HG03097 (cell line): Measurements from ENCODE around the gene MX2.

ENCODE experiments used
- ATAC-seq: cut with Tn5 transposase; IDR thresholded peaks from one replicate; pipeline ENCODE4 v1.9.1; 2021; ENCODE audit not compliant: unreplicated experiment, low FRiP score

MX2 gene

DNA sequence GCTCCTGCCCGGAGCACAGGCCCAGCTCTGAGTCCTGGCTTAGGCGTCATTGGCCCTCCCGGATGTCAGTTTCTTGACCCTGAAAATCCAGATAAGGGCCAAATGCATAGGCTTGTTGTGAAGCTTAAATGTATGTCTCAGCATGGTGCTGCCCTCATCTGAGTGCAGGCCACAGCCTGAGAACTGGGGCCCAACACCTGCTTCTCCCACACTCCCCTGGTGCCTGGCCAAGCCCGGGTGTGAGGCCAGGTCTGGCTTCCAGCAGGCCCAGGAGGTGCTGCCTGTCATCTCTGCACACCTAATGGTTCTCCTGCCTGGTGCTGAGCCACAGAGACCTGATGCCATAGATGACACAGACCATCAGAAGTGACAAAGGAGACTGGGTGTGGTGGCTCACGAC, 14.0 kb downstream of the MX2 start:
- ATAC-seq, result no peak

DNA sequence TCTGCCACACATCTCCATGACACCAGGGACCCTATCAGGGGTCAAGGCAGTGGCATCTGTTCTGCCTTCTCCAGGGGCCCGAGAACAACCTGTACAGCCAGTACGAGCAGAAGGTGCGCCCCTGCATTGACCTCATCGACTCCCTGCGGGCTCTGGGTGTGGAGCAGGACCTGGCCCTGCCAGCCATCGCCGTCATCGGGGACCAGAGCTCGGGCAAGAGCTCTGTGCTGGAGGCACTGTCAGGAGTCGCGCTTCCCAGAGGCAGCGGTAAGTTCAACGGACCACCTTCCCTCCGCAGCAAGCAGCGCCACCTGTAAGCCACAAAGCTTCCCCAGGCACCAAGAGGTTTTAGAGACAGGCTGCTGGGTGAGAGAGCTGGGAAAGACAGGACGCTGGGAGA, 15.9 kb downstream of the MX2 start:
- ATAC-seq, result no peak

DNA sequence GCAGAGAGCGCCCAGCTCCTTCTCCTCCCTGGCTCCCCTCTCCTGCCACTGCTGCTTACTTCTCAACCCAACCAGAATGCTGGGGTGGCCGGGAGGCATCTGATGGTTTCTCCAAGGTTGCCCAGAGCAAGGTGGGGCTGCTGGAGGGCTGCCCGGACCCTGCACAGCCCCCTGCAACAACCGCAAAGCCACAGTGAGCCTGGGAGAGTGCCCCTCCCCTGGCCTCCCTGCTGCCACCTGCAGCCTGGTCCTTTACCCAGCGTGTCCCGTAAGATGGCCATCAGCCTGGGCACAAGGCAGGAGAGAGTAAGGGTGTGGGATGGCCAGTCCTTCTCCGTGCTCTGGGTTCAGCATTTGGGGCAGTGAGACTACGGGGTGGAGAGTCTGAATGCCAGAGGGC, 17.0 kb downstream of the MX2 start:
- ATAC-seq, result no peak

DNA sequence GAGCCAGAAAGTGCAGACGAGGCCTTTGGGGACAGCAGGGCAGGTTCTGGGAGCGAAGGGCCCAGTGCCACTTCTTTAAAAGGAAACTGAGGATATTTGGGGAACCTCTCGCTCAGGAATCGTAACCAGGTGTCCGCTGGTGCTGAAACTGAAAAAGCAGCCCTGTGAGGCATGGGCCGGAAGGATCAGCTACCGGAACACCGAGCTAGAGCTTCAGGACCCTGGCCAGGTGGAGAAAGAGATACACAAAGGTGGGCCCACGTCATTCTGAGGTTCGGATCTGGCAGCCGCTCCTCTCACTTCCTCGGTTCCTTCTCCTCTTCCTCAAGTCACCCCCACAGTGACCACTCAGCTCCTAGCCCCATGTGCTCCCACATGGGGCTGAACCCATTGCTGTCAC, 18.1 kb downstream of the MX2 start:
- ATAC-seq, result no peak

DNA sequence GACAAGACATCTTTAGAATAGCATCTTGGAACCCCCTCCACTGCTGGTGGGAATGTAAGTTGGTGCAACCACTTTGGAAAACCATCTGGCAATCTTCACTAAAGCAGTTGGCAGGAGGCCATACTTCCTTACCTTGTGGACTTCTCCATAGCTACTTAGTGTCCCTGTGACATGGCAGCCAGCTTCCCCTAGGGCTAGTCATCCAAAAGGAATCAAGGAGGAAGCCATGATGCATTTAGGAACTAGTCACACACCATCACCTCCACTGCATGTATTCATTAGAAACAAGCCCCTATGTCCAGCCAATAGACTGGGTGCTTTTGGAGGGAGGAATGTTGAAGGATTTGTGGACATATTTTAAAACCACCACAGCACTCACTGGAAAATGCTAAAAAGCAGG, 19.9 kb downstream of the MX2 start:
- no peak for ATAC-seq

DNA sequence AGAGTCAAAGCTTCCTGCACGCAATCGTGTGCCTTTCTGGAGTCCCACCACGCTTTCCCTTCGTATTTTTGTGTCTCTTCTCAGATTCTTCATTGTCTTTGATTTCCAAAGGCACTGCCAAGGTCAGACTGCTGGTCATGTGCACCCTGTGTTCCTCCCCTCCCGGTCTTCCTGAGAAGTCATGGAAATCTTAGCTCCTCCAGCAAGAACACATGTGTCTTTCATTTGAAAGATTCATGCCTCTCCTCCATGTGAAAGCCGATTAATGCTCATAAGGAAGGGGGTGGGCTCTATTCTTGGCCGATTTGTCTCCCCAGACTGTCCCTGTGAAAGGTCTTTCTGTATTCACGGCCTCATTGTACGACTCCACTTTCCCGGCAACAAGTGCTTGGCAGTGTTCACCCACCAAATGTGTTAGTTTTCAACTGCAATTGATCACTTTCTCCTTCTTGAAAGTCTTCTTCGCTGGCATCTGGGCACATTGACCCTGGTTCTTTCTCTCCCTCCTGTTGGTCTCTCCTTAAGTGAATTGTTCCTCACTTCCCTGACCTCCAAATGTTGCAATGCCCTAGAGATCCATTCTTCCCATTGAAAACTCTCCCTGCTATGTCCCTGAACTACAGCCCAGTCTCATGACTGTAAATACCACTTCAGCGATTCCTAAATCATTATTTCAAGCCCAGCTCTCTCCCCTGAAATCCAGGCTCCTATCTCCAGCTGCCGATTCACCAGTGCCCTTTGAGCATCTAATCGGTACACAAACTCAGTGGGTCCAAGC, 25.4 kb downstream of the MX2 start:
- no peak for ATAC-seq

DNA sequence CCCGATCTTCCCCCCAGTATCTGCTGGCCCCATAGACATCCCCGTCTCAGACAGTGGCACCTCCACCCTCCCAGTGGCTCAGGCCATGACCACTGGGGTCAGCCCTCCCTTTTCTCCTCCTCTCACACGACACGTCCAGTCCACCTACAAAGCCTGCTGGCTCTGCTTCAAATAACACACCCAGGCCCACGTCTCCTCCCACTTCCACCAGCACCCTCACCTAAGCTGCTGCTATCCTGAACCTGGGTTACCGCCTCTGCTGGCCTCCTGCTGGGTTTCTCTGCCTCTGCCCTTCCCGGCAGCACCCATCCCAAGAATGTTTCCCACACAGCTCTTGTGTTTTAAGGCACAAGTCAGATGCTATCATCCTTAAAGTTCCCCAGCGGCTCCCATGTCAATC, 26.0 kb downstream of the MX2 start:
- no peak for ATAC-seq

DNA sequence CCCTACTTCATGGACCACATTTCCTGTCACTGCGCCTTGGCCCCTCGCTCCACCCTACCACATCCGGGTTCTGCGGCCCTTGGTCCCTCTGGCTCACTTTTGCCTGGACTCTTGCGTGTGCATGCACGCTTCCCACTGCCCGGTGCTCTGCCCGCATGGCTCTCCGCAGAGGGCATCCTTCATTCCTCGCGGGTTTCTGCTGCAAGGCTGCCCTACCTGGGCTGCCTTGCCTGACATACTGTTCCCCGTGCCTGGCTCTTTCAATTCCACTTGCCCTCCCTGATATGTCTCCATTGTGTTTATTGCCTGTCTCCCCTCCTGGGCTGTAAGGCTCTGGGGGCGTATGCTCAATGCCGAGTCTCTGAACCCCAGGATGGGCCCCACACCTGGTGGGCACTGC, 26.4 kb downstream of the MX2 start:
- no peak for ATAC-seq

DNA sequence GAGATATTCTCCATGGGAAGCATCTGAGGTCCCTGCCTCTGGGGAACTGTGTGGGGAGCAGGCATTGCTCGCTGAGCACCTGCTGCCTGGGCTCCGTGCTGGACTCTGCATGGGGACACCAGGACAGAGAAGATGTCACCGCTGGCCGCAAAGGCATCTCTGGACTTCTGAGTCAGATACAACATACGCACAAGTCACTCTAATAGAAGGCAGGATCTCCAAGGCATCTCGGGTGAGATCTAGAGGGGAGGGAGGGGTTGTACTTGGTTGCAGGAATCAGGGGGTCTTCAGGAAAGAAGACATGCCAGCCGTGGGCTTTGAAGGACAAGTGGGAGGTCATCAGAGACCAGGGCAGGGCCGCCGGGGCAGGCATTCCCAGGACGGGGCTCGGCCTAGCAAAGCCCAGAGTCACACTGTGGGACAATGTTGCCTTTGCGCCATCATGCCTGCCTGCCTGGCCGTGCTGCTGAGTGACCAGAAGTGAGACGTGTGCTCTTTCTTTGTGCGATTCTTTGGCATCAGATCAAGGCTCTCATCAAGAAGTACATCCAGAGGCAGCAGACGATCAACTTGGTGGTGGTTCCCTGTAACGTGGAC, 28.3 kb downstream of the MX2 start:
- ATAC-seq, result no peak

DNA sequence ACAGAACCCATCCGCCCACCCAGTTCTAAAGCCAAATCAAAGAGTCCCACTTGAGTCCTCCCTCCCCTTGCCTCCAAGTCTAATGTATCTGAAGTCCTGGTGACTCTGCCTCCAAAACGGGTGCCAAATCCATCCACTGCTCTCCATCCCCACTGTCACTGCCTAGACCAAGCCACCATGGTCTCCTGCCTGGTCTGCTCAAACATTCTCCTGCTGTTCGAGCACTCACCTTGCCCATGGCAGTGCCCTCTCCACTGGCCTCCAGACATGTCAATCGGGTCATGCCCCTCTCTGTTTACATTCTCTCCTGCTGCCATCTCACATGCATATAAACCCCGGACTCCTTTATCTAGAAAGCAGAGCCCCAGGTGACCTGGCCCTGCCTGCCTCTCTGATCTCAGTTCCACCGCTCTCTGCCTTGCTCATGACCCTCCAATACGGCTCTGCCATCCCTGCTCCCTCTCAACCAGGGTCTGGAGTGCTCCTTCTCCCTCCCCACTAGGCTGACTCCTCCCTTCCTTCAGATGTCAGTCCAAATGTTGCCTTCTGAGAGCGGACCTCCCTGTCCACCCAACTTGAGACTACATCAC, 32.1 kb downstream of the MX2 start:
- no peak for ATAC-seq

DNA sequence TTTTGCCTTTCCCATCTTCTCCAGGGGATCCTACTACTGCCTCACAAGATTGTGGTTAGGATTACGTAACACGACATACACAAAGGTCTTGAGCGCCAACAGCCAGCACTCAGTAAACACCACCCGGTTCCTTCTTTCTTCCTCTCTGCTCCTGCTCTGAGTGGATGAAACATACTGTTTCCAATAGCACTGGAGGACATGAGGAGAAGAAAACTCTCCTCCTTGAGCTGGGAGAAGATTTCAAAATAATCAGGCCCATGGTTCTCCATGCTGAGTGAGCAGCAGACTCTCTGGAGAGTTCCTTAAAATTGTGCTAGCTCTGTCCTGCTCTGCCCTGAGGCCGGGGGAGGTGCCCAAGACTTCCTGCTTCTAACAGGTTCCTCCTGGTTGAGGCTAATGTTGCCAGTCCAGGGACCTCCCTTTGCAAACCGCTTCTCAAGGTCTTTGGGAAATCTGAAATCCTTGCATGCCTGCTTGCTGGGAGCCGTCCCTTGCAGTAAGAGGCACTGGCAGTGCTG, 34.8 kb downstream of the MX2 start:
- ATAC-seq, result no peak

DNA sequence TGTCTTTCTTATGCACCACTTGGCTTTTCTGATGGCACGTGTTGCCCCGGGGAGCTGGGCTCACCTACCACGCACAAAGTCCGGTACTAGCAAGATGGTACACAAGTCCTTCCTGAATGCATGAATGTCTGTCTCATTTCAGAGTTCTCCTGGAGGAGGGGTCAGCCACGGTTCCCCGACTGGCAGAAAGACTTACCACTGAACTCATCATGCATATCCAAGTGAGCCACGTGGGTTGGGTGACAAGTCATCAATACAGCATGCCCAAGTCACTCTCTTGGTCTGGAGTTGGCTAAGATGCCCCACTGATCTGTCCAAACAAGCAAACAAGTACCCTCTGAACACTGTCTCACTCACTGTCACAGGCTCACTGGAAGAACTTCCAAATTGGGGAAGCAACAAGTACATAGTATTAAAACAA, 35.7 kb downstream of the MX2 start:
- ATAC-seq, result no peak

DNA sequence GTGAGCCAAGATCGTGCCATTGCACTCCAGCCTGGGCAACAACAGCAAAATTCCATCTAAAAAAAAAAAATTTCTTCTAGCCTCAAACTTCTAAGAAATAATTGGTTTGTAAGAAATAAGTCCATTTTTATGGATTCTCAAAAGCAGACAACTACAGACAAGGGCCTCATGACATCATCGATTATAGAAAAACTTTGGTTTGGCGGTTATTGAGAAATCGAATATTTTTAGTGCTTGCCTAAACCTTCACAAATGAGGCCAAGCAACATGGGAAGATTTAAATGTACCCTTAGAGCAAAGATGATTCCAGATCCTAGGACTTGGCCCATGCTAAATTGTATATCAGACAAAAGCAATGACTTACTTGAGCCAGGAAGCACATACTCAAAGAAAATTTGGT, 36.4 kb downstream of the MX2 start:
- ATAC-seq, result no peak

DNA sequence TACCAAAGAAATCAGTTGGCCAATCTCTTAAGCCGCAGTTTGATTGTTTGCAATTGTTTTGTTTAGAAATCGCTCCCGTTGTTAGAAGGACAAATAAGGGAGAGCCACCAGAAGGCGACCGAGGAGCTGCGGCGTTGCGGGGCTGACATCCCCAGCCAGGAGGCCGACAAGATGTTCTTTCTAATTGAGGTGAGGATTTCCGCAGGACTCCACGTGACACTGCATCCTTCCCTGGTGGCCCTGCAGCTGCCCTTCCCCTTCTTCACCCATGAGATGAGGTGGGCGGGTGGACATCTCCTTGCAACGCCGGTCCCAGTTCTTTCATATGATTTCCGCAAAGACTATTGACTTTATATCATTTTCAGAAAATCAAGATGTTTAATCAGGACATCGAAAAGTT, 37.0 kb downstream of the MX2 start:
- no peak for ATAC-seq

DNA sequence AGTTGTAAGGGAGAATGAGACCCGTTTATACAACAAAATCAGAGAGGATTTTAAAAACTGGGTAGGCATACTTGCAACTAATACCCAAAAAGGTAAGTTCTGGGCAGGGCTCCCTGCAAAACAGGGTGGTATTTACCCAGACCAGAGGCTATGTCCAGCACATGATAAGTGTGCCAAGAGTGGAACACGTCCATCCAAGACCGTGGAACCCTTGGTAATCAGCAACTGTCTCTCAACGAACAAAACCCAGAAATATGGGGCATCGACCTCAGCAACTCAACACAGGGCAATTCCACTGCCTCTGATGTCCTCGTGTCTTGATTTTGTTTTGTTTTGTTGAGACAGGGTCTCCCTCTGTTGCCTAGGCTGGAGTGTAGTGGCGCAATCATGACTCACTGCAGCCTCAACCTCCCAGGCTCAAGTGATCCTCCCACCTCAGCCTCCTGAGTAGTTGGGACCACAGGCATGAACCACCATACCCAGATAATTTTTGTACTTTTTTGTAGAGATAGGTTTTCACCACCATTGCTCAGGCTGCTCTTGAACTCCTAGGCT, 37.5 kb downstream of the MX2 start:
- ATAC-seq, result no peak

DNA sequence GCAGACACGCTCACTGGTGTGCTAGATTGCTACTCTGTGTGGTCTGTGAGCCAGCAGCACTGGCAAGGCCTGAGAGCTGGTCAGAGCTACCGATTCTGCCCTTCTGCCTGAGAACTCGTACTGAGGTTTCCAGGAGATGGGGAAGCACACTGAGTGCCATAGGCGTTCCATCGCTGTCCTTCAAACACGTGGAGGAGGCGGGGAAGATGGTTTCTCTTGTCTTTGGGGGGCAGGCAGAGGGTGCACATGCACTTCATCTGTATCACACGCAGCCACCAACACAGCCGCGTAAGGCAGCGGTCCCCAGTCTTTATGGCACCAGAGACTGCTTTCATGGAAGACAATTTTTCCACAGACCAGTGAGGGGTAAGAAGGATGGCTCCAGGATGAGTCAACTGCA, 40.4 kb downstream of the MX2 start:
- no peak for ATAC-seq

DNA sequence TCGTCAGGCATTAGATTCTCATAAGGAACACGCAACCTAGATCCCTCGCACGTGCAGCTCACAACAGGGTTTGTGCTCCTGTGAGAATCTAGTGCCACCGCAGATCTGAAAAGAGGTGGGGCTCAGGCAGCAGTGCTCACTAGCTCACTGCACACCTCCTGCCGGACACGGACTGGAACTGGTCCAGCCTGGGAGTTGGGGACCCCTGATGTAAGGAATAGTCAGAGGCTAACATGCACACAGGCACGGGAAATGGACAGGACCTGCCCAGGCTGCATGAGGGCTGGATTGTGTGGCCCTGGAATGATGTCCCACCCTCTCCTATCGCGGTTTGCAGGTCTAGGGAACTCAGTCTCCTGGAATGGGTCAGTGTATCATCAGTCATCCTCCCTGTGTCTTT, 41.0 kb downstream of the MX2 start:
- ATAC-seq, result no peak

DNA sequence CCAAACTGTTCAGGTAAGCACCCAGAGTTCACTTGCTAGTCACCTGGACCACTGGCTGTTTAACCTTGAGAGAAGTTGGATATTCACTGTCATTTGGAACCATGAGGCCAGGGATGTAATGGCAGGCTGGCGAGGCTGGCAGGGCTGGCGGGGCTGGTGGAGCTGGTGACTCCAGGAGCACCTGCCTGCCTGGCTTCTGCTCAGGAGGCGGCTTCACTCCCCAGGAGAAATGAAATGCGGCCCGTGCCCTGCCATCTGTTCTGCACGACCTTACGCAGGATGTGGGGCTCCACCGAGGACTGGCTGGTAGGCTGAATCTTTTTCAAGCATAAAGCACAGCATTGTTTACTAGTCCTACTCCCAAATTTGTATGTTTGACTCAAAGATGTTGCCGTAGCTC, 41.5 kb downstream of the MX2 start:
- ATAC-seq, result no peak

DNA sequence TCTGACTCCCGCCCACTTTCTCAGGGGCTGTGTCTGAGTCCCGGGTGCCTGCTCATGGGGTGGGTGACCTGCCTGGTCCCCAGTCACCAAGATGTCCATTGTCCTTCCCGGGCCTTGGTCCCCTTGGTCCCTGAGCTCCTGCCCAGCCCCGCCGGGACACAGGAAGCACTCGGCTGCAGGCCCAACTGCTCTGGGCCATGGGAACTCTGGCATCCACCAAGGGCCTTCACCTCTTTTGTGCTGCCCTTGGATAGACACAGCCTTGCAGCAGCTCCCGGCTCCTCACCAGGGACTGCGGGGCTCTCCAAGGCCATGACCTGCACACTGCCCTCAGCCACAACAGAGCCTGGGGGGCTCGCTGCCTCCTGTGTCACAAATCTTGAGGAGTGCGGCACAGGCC, 42.1 kb downstream of the MX2 start:
- ATAC-seq, result no peak

DNA sequence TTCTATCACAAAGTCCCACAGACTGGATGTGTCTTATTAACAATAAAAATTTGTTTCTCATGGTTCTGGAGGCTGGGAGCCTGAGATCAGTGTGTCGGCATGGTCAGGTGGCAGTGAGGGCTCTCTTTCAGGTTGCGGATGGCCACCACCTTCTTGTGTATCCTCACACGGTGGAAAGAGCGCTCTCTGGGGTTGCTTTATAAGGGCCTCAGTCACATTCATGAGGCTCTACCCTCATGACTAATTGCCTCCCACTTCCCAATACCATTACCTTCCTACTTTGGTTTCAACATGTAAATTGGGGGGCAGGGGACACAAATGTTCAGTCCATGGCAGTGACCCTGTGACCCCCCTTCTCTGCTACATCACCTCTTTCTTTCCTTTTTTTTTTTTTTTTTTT, 43.5 kb downstream of the MX2 start:
- ATAC-seq, result no peak

DNA sequence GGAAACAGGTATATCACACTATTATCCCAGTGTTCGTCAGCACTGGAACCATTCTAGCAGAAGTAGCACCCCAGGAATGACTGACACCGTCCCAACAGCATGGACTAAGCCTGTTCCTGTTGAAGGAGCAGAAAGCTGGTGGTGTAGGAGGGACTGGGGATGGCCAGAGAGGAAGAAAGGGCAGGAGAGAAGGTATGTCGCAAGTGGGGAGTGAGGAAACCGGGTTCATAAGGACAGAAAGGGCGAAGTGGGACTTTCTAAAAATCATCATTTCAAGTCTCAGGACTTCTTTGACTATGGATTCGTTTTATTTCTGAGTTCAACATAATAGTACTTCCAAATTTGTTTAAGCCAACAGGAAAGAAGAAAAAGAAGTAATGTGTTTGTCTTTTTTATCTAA, 44.5 kb downstream of the MX2 start:
- ATAC-seq, result no peak
